ENCODE measurements around the gene G6PC1. TPM values are rescaled to one million over a fixed set of nuclear protein-coding genes. Genes with fewer than 3 reads are reported as not detected.

Gene G6PC1
- total RNA-seq, 1 experiment from 2014 or later, result 0.10 TPM

GRCh38 chr17:42908872-42909700 is 8.5 kb downstream of the G6PC1 start:
- Histone ChIP-seq H4K20me1 (ENCODE audit: insufficient read depth) (no peaks in the 10 kb centered on the region), H2AFZ (ENCODE audit: low read depth, low read length, poor library complexity, severe bottlenecking) (no peak overlapping the region), H3K9me3 (ENCODE audit: control insufficient read depth in 1 of 2, insufficient read depth in 1 of 2, low read depth in 1 of 2, low read length in 2 of 2) (no peaks in the 10 kb centered on the region), H3K36me3 (ENCODE audit: control insufficient read depth in 1 of 2, insufficient read depth in 2 of 2, low read length in 2 of 2) (no peaks in the 10 kb centered on the region), H3K27ac (ENCODE audit: low read depth, low read length) (no peak overlapping the region), H3K4me1 (ENCODE audit: control insufficient read depth in 1 of 2, insufficient read depth in 2 of 2, low read length in 2 of 2) (no peaks in the 10 kb centered on the region), H3K4me3 (replicated peaks in 1 of 2; ENCODE audit: low read depth in 1 of 2, low read length in 2 of 2) (no peak overlapping the region), H3K27me3 (ENCODE audit: insufficient read depth, low read length) (peaks cover 15% of the 10 kb centered on the region), H3K79me2 (ENCODE audit: insufficient read depth, low read length) (no peaks in the 10 kb centered on the region), H3K9me2 (ENCODE audit: insufficient read depth) (no peaks in the 10 kb centered on the region), H3K4me2 (ENCODE audit: low read length) (no peak overlapping the region), H3K9ac (ENCODE audit: low read length) (no peak overlapping the region)
- POLR2A ChIA-PET, result interaction anchor here (0.7 kb wide), 1 partner anchor 145 kb away, joined by 3 read pairs; no protein-coding TSS in a partner anchor
- intact Hi-C loops (cut with micrococcal nuclease), result no loop called here
- DNase-seq (ENCODE audit: low read depth, low spot score) (no peak), ATAC-seq (no peak)
- no TSS peak for BruUV-seq (replicated peaks)
- RAD21 ChIA-PET (ENCODE audit: low non-redundant PET in 1 of 2, low total read pairs in 2 of 2, uncharacterized antibody in 2 of 2, unreplicated experiment in 2 of 2), result no interaction called here
- TF ChIP-seq, protein P1, sequence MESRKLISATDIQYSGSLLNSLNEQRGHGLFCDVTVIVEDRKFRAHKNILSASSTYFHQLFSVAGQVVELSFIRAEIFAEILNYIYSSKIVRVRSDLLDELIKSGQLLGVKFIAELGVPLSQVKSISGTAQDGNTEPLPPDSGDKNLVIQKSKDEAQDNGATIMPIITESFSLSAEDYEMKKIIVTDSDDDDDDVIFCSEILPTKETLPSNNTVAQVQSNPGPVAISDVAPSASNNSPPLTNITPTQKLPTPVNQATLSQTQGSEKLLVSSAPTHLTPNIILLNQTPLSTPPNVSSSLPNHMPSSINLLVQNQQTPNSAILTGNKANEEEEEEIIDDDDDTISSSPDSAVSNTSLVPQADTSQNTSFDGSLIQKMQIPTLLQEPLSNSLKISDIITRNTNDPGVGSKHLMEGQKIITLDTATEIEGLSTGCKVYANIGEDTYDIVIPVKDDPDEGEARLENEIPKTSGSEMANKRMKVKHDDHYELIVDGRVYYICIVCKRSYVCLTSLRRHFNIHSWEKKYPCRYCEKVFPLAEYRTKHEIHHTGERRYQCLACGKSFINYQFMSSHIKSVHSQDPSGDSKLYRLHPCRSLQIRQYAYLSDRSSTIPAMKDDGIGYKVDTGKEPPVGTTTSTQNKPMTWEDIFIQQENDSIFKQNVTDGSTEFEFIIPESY (IDR thresholded peaks at IDR 0.05; ENCODE audit: extremely low read depth, insufficient replicate concordance, low read length), result no peak
- TF ChIP-seq RAD21 (IDR thresholded peaks at IDR 0.05; ENCODE audit: low read depth) (no peak), MAX (IDR thresholded peaks at IDR 0.05) (no peak), JUND (IDR thresholded peaks at IDR 0.05) (no peak), FOSL1 (IDR thresholded peaks at IDR 0.05; ENCODE audit: low read depth) (no peak), EZH2 (IDR thresholded peaks at IDR 0.05) (no peak), CEBPB (IDR thresholded peaks at IDR 0.05; ENCODE audit: low read depth) (no peak)
- CTCF ChIA-PET, result no interaction called here
